GM19240 (cell line): Measurements from ENCODE around the gene MRPS34.
"Not testable (repeated sequence)": the region's sequence is repeated elsewhere in the genome, so short reads cannot be mapped to it uniquely, and the experiment has no call there.

Experiments used
- DNase-seq: peaks from one replicate; pipeline ENCODE4 v3.0.0; 2011; ENCODE audit warnings: low spot score; ENCODE audit not compliant: insufficient read length

Gene MRPS34

GRCh38 chr16:1757714-1758461 lies 15.0 kb downstream of the MRPS34 start:
- no peak for DNase-seq

GRCh38 chr16:1754204-1754603 lies 18.7 kb downstream of the MRPS34 start:
- DNase-seq, result no peak

- DNase-seq, result no peak
Observed at GRCh38 chr16:1752853-1753252, 20.1 kb downstream of the MRPS34 start.

GRCh38 chr16:1751946-1752345 lies 21.0 kb downstream of the MRPS34 start:
- DNase-seq, result no peak

- no peak for DNase-seq
Observed at GRCh38 chr16:1749152-1750117, 23.5 kb downstream of the MRPS34 start.

GRCh38 chr16:1747934-1748333 lies 25.0 kb downstream of the MRPS34 start:
- DNase-seq, result no peak

- DNase-seq, result no peak
Observed at GRCh38 chr16:1746693-1747195, 26.2 kb downstream of the MRPS34 start.

- no peak for DNase-seq
Observed at GRCh38 chr16:1745900-1746692, 26.8 kb downstream of the MRPS34 start.

- no peak for DNase-seq
Observed at GRCh38 chr16:1745181-1745899, 27.6 kb downstream of the MRPS34 start.

GRCh38 chr16:1744338-1744840 lies 28.5 kb downstream of the MRPS34 start:
- DNase-seq, result no peak

GRCh38 chr16:1743376-1744337 lies 29.3 kb downstream of the MRPS34 start:
- no peak for DNase-seq

GRCh38 chr16:1741553-1742165 lies 31.3 kb downstream of the MRPS34 start:
- DNase-seq, result no peak

GRCh38 chr16:1740781-1741490 lies 32.0 kb downstream of the MRPS34 start:
- no peak for DNase-seq

GRCh38 chr16:1740234-1740633 lies 32.7 kb downstream of the MRPS34 start:
- DNase-seq, result no peak

- no peak for DNase-seq
Observed at GRCh38 chr16:1734816-1735215, 38.1 kb downstream of the MRPS34 start.

GRCh38 chr16:1734123-1734522 lies 38.8 kb downstream of the MRPS34 start:
- no peak for DNase-seq

GRCh38 chr16:1732551-1732987 lies 40.4 kb downstream of the MRPS34 start:
- not testable (repeated sequence) for DNase-seq

- DNase-seq, result no peak
Observed at GRCh38 chr16:1732071-1732470, 40.9 kb downstream of the MRPS34 start.
